C4-2B (cell line): Measurements from ENCODE around the gene RBMS3.

Source experiments
- CTCF ChIP-seq: fragments of 450-650 bp; conservative IDR thresholded peaks from 2 replicates; pipeline ENCODE4 v1.5.1; 2017; ENCODE audit warnings: mild to moderate bottlenecking
- ZFX ChIP-seq: fragments of 450-650 bp; IDR thresholded peaks from 2 replicates; pipeline ENCODE4 v1.6.1; 2017

- TF ChIP-seq CTCF, result no peak
- TF ChIP-seq ZFX, result no peak
Observed at GRCh38 chr3:29763115-29763514, 482.2 kb downstream of the RBMS3 start.
